GM19035 (cell line): ENCODE measurements around the gene MAST4.
"Not testable (repeated sequence)": the region's sequence is repeated elsewhere in the genome, so short reads cannot be mapped to it uniquely, and the experiment has no call there.

Experiments
- ATAC-seq: cut with Tn5 transposase; IDR thresholded peaks from one replicate; pipeline ENCODE4 v1.9.1; 2021; ENCODE audit not compliant: unreplicated experiment

Gene MAST4

GRCh38 chr5:66805514-66806430 lies 209.6 kb downstream of the MAST4 start:
- ATAC-seq = no peak

DNA sequence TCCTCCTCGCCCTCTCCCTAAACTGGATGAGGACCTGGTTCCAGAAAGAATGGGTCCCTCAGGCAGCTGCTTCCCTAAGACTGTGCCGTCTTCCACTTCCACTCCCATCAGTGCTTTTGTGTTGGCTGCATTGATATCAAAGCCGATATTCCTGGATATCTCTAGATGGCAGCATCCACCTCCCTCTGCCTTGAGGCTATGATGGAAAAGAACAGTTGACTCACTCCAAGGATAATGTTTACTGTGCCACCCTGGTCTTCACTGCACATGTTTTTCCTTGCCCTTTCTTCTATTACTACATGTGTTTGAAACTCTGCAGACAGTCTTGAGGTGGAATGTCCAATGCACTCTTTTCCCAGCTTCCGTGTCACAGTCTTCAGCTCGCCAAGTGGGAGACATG lies 211.6 kb downstream of the MAST4 start:
- no peak for ATAC-seq

DNA sequence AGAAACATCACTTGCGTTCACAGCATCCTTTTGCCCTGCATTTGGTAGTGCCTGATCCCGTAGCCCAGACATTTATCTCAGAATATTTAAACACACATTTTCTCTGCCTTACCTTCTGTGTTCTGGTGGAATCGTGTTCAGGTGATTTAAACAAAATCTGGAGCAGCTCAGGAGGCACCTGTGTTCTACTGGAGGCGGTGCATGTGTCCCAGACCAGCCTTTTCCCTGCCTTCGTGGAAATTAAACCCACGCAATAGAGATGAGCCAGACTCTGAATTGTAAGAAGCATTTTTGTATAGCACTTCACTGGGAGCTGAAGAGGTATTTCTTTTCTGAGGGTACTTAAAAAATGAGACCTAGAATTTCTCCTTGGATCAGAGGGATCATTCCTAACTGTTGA lies 212.5 kb downstream of the MAST4 start:
- no peak for ATAC-seq

DNA sequence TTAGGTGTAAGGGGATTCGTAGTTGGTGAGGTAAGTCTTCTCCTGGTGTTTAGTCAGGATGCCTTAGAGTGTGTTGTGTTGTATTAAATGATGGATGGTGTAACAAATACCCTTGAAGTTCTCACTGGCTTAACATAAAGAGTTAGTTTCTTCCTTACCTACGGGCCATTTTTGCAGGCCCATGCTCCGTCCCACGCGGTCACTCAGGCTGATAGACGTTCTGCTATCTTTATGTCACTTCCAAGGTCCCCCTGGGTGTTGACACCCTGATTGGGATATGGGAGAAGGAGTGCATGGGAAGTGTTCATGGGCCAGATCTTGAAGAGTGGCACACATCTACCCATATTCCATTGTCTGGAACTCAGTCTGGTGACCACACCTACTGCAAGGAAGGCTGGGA lies 214.0 kb downstream of the MAST4 start:
- ATAC-seq = no peak

DNA sequence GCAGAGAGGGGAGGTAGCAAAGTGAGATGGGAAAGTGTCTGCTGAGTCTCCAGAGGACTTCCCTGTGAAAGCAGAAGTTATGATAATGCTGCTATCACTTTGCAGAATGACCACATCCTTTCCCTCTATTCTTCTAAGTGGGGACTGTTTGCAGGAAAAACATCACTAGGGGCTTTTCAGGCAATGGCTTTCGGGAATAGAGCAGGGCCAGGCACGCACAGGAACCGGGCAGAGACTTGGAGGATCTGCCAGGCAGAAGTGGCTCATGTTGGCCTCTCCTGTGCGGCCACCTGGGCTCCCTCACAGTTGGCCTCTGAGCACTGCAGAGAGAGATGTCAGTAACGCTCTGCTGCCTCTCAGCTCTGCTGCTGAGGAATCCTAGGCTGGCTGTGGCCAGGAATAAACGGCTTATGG lies 214.7 kb downstream of the MAST4 start:
- no peak for ATAC-seq

- ATAC-seq = no peak
These were observed 216.1 kb downstream of the MAST4 start for GRCh38 chr5:66812291-66812690.

DNA sequence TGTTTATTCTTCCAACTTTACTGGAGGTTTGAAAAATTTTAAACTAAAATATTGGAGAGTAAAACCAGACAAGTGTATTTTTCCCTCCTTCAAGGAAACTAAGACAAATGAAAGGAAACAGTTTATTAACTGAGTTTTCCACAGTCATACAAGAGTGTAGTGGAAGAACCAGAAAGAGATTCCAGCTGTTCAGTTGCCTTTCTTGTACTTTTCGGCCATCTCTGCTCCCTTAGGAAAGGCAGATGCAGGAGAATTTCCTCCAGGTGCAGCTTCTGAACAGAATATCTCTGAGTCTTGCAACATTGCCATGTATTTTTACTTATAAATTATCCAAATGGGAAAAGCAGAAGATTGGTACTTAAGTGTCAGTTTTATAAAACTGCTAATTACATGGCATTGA lies 217.1 kb downstream of the MAST4 start:
- no peak for ATAC-seq

DNA sequence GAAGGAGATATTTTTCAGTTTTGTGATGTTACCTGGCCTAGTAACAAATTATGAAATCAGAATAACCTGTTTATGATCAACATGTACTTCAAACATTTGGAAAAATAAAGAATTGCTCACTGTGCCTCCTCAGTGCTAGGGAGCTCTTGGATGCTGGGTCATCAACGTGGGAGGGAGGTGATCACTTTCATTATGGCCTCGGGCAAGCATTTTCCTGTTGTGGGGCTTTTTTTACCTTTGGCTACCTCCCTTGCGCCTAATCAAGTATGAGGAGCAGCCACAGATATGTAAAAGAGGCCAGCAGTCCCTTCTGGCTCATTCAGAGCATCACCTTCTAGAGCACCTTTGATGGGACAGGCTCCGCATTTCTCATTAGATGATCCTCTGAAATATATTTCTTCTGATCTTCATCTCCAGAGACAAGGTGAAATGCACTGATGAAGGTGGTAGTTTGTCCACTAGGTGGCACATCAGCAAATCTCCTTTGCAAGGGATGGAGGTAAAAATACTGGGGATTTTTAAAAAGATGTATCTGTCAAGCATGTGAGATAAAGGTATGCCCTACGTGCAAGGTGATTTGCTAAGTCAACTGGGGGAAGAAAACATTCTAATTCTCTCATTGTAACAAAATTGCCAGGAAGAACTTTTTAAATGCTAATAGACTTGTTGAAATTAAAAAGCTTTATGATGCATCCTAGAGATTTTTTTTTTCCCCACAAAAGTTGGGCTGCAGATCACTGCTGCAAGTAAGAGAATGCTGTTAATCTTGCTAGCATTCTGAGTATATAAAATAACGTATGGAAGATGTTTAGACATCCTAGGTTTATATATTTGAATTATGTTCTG lies 218.2 kb downstream of the MAST4 start:
- peak; percentile 56 for ATAC-seq

- no peak for ATAC-seq
These were observed 222.2 kb downstream of the MAST4 start for GRCh38 chr5:66818304-66818934.

DNA sequence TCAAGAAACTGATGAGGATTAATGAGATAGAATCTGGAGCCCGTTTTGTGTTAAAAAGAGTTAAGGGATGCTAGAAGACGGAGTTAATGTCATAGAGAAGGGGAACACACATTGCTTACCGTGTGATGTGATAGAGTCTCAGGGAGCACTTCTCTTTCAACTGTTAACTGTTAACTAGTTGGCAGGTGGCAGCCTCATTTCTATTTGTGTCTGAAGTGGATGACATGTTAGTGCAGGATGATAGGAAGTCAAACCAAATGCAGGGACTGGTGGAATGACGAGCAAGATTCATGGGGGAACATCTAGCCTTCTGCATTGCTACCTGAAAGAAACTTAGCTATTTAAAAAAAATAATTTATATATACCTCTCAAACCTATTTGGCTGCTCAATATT lies 222.7 kb downstream of the MAST4 start:
- ATAC-seq = no peak

DNA sequence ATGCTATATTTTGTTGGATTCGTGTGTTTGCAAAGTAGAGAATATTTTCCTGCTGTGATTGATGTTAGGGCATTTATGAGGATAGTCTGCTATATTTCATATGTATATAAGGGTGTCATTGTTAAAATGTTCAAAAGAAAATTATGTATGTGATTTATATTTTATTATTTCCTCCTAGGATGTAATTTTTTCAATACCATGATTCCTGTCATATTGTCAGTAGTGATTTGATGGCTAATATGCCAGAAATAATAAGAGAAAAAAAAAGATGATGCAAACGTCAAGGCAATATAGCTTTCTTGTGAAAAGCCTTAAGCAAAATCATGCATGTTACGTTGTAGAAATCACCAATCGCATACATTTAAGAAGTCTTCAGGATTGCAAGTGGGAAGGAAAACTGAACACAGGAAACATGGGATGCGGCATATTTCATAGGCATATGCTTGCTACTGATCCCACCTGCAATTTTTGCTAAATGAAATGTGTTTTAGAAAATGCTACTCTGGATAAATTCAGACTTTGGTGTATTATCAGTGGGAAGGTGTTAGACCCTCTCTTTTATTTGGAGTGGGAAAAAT lies 224.5 kb downstream of the MAST4 start:
- ATAC-seq = no peak

GRCh38 chr5:66821688-66822429 lies 225.7 kb downstream of the MAST4 start:
- no peak for ATAC-seq

DNA sequence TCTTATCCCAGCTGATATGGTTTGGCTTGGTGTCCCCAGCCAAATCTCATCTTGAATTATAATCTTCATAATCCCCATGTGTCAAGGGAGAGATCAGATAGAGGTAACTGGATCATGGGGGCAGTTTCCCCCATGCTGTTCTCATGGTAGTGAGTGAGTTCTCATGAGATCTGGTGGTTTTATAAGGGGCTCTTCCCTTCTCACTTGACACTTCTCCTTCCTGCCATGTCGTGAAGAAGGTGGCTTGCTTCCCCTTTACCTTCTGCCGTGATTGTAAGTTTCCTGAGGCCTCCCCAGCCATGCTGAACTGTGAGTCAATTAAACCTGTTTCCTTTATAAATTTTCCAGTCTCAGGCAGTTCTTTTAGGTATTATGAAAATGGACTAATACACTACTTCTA lies 226.7 kb downstream of the MAST4 start:
- not testable (repeated sequence) for ATAC-seq

GRCh38 chr5:66824476-66824875 lies 228.3 kb downstream of the MAST4 start:
- no peak for ATAC-seq

GRCh38 chr5:66826263-66826662 lies 230.1 kb downstream of the MAST4 start:
- no peak for ATAC-seq

- ATAC-seq = no peak
These were observed 230.5 kb downstream of the MAST4 start for GRCh38 chr5:66826696-66827095.

- peak; percentile 44 for ATAC-seq
These were observed 231.9 kb downstream of the MAST4 start for GRCh38 chr5:66828046-66828547.

- ATAC-seq = peak; percentile 86
These were observed 232.6 kb downstream of the MAST4 start for GRCh38 chr5:66828548-66829357.

DNA sequence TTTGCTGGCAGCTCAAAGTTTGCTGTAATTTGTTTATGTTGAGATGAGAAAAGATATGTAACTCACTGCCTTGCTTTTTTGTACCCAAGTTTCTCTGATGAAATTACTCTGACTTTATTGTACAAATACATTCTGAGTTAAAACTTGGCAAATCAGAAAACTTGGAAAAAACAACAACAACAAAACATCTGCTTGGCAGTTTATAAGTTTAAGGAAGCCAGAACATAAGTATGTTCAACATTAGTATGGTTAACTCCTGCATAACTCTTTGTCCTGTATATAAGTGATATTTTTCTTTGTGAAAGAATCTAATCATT lies 233.1 kb downstream of the MAST4 start:
- ATAC-seq = no peak

GRCh38 chr5:66829826-66830225 lies 233.6 kb downstream of the MAST4 start:
- no peak for ATAC-seq
